ENCODE measurements around the gene PALLD. TPM values are rescaled to one million over a fixed set of nuclear protein-coding genes. Genes with fewer than 3 reads are reported as not detected.
"Not testable (repeated sequence)": the region's sequence is repeated elsewhere in the genome, so short reads cannot be mapped to it uniquely, and the experiment has no call there.

PALLD gene
- total and polyA plus RNA-seq, 7 donors: 40.7 to 1,991 (median 1,233) TPM

DNA sequence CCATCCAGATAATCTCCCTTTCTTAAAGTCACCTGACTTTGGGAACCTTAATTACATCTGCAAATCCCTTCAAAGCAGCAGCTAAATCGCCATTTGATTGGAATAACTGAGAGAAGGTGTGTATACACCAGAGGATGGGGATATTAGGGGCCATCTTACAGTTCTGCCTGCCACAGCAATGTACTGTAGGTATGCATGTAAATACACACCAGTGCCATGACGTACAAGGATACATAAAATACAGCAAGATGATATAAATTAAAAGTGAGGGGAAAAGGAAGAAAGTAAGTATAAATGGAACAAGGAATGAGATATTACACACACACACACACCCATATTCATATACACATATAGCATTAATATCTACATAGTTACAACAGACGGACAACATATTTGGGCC is 432.0 kb downstream of the PALLD start:
- TF ChIP-seq POLR2AphosphoS5 (IDR thresholded peaks at IDR 0.05) (peak in 3 of 4 donors; percentile 9 to 65 (median 56)), POLR2A (IDR thresholded peaks at IDR 0.05) (no peak), EP300 (IDR thresholded peaks at IDR 0.05) (no peak)

DNA sequence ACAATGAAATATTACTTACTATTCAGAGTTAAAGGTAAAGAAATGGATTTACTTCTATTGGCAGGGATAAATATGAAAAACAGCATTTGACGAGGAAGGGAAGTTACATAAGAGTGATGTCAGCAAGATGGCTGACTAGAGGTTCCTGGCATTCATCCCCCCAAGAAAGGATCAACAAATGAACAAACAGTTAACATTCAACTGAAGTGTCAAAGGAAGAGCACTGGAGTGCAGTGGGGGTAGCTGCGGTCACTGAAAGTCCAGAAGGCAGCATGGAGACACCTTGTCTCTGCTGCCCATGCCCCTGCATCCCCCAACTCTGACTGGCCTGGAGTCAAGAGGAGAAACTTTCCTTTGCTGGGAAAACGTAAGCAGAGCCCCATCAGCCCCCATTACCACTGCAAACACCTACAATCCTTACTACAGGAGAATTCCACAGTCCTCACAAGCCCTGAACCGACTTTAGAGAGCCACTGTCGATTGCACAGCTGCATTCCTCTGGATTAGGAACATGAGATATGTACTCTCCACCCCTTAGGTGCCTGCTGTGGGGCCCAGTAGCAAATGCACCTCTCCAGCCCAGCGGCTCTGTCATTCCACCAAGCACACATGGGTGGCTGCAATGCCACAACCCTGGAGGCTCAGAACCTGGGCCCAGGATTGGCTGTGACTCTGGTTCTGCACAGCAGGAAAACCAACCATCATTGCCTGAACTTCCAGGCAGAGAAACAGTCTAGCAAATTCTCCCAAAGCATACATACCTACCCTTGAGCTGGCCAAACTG is 433.8 kb downstream of the PALLD start:
- no peaks in the 10 kb centered on the region for H3K27me3 ChIP-seq
- TF ChIP-seq POLR2AphosphoS5 (IDR thresholded peaks at IDR 0.05) (peak in 2 of 4 donors; percentile 65 to 76), POLR2A (IDR thresholded peaks at IDR 0.05) (no peak)
- no peak overlapping the region for H3K4me3 ChIP-seq
- no peak for DNase-seq
- H3K9me3 ChIP-seq: peaks cover 0 to 14% (median 5%) of the 10 kb centered on the region in 4 donors
- intact Hi-C loops (cut with DNase I): no loop called here
- no peaks in the 10 kb centered on the region for H3K4me1 ChIP-seq
- peaks cover 26 to 49% (median 44%) of the 10 kb centered on the region in 4 donors for H3K36me3 ChIP-seq
- peak overlapping the region in 3 of 4 donors; percentile 39 to 58 (median 49) for H3K27ac ChIP-seq
- WGBS, 2 donors: 92 to 94% methylated on average over 6 of the region's 6 CpGs

More for the DNA sequence above, 432.0 kb downstream of the PALLD start:
- Histone ChIP-seq H3K36me3 (peaks cover 38 to 66% (median 60%) of the 10 kb centered on the region in 4 donors), H3K9me3 (peaks cover 0 to 10% (median 5%) of the 10 kb centered on the region in 4 donors), H3K27ac (no peak overlapping the region), H3K27me3 (no peaks in the 10 kb centered on the region), H3K4me1 (no peaks in the 10 kb centered on the region), H3K4me3 (no peak overlapping the region)
- DNase-seq: no peak
- intact Hi-C loops (cut with DNase I): loop anchor here (10.0 kb wide), 2 partner anchors 86 to 414 kb away; partner anchors contain the start of gene CBR4
- 94 to 95% methylated on average over 3 of the region's 3 CpGs for whole genome bisulfite sequencing, 2 donors

DNA sequence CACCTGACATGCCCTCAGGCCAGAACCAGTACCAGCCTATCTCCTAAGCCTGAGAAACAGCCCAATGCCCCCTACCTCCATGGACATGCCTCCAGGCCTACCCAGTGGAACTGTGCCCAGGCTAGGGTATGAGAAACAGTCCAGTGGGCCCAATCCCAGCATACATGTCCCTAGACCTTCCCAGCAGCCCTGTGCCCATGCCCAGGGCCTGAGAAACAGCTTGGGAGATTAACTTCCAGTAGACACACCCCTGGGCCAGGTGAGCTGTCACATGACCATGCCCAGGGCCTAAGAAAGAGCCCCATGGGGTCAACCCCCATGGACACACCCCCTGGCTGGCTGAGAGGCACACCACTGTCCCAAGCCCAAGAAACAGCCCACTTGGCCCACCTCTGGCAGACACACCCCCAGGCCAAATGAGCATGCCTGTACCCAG is 434.4 kb downstream of the PALLD start:
- Histone ChIP-seq H3K4me3 (no peak overlapping the region), H3K27ac (peak overlapping the region in 2 of 4 donors; percentile 49 to 58), H3K9me3 (peaks cover 0 to 17% (median 5%) of the 10 kb centered on the region in 4 donors), H3K4me1 (no peaks in the 10 kb centered on the region), H3K36me3 (peaks cover 20 to 43% (median 37%) of the 10 kb centered on the region in 4 donors), H3K27me3 (no peaks in the 10 kb centered on the region)
- DNase-seq: peak; percentile 65
- peak in 2 of 4 donors; percentile 42 to 60 for TF ChIP-seq POLR2AphosphoS5 (IDR thresholded peaks at IDR 0.05)
- TF ChIP-seq, protein P1, sequence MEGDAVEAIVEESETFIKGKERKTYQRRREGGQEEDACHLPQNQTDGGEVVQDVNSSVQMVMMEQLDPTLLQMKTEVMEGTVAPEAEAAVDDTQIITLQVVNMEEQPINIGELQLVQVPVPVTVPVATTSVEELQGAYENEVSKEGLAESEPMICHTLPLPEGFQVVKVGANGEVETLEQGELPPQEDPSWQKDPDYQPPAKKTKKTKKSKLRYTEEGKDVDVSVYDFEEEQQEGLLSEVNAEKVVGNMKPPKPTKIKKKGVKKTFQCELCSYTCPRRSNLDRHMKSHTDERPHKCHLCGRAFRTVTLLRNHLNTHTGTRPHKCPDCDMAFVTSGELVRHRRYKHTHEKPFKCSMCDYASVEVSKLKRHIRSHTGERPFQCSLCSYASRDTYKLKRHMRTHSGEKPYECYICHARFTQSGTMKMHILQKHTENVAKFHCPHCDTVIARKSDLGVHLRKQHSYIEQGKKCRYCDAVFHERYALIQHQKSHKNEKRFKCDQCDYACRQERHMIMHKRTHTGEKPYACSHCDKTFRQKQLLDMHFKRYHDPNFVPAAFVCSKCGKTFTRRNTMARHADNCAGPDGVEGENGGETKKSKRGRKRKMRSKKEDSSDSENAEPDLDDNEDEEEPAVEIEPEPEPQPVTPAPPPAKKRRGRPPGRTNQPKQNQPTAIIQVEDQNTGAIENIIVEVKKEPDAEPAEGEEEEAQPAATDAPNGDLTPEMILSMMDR (IDR thresholded peaks at IDR 0.05): no peak
- intact Hi-C loops (cut with DNase I): no loop called here

DNA sequence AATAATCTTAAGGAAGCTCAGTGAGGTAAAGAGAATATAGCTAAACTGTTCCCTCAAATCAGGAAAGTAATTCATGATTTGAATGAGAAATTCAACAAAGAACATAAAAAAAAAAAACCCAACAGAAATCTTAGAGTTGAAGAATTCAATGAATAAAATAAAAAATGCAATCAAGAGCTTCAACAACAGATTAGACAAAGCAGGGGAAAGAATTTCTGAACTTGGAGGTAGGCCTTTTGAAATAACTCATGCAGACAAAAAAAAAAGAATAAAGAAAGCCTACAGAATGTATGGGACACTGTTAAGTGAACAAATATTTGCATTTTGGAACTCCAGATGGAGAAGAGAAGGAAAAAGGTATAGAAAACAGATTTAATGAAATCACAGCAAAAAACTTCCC is 435.3 kb downstream of the PALLD start:
- TF ChIP-seq POLR2AphosphoS5 (IDR thresholded peaks at IDR 0.05) (no peak), EP300 (IDR thresholded peaks at IDR 0.05) (no peak), POLR2A (IDR thresholded peaks at IDR 0.05) (no peak)
- TF ChIP-seq, protein P1 (IDR thresholded peaks at IDR 0.05): no peak
- Histone ChIP-seq H3K9me3 (peaks cover 0 to 17% (median 5%) of the 10 kb centered on the region in 4 donors), H3K27me3 (no peaks in the 10 kb centered on the region), H3K27ac (no peak overlapping the region), H3K4me1 (no peaks in the 10 kb centered on the region), H3K4me3 (no peak overlapping the region), H3K36me3 (peaks cover 17 to 34% (median 28%) of the 10 kb centered on the region in 4 donors)
- intact Hi-C loops (cut with DNase I): no loop called here
- no peak for DNase-seq

DNA sequence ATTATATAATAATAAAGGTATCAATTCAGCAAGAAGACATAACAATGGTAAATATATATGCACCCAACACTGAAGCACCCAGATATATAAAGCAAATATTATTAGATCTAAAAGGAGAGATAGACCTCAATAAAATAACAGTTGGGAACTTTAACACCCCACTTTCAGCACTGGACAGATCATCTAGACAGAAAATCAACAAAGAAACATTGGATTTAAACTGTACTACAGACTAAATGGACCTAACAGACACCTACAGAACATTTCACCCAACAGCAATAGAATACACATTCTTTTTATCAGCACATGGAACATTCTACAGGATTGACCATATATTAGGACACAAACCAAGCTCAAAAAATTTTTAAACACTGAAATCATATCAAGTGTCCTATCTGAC is 436.6 kb downstream of the PALLD start:
- no peak overlapping the region for H3K4me3 ChIP-seq
- no peaks in the 10 kb centered on the region for H3K4me1 ChIP-seq
- TF ChIP-seq, protein P1 (IDR thresholded peaks at IDR 0.05): no peak
- no peak for TF ChIP-seq EP300 (IDR thresholded peaks at IDR 0.05)
- no peak for TF ChIP-seq POLR2A (IDR thresholded peaks at IDR 0.05)
- no peak for TF ChIP-seq POLR2AphosphoS5 (IDR thresholded peaks at IDR 0.05)
- DNase-seq: no peak
- no peaks in the 10 kb centered on the region for H3K27me3 ChIP-seq
- peaks cover 0 to 25% (median 5%) of the 10 kb centered on the region in 4 donors for H3K9me3 ChIP-seq
- H3K27ac ChIP-seq: no peak overlapping the region
- intact Hi-C loops (cut with DNase I): no loop called here
- H3K36me3 ChIP-seq: peaks cover 4 to 21% (median 16%) of the 10 kb centered on the region in 4 donors

DNA sequence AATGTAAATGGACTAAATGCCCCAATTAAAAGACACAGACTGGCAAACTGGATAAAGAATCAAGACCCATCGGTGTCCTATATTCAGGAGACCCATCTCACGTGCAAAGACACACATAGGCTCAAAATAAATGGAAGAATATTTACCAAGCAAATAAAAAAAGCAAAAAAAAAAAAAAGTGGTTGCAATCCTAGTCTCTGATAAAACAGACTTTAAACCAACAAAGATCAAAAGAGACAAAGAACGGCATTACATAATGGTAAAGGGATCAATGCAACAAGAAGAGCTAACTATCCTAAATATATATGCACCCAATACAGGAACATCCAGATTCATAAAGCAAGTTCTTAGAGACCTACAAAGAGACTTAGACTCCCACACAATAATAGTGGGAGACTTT is 440.6 kb downstream of the PALLD start:
- H3K9me3 ChIP-seq: peaks cover 0 to 23% (median 0%) of the 10 kb centered on the region in 4 donors
- H3K4me1 ChIP-seq; H3K27me3 ChIP-seq; DNase-seq; H3K27ac ChIP-seq; H3K36me3 ChIP-seq; intact Hi-C loops (cut with DNase I); H3K4me3 ChIP-seq: not testable (repeated sequence)
- 93 to 94% methylated on average over 3 of the region's 3 CpGs for WGBS, 2 donors

Data from sigmoid colon (tissue), 7 donors.